ENCODE measurements around the gene PRKG1.

Gene PRKG1

DNA sequence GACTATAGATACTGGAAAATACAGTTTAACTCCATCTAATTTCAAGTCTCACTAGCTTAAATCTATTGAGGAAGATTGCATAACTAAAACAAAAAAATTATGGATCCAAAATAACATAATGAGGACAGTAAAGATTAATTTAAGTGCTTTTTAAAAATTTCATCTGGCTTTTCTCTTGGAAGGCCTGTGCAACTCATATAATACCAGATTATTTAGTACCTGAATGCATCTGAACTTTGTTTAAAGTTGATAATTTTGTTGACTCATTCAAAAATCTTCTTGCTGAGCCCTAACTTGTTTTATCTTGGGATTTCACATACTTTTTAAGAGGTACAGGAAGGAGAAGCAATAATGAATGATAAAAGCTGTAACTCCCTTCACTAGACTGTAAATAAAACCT, 478.6 kb downstream of the PRKG1 start:
- ATAC-seq (ENCODE audit: insufficient read depth, low read depth) = no peak
- Histone ChIP-seq H3K27me3 (ENCODE audit: insufficient read depth, low read length, poor library complexity) (no peaks in the 10 kb centered on the region), H3K36me3 (ENCODE audit: insufficient read depth, low read length) (no peaks in the 10 kb centered on the region), H3K79me2 (ENCODE audit: insufficient read depth, low read length) (no peaks in the 10 kb centered on the region), H3K4me2 (ENCODE audit: insufficient read depth, low read length) (no peak overlapping the region), H2AFZ (ENCODE audit: low read depth, low read length) (no peak overlapping the region), H3K4me3 (ENCODE audit: low read depth in 1 of 2, low read length in 2 of 2) (no peak overlapping the region), H3K4me1 (ENCODE audit: insufficient read depth, low read length) (no peaks in the 10 kb centered on the region), H3K27ac (ENCODE audit: low read length) (no peak overlapping the region), H4K20me1 (ENCODE audit: insufficient read depth, low read length) (no peaks in the 10 kb centered on the region), H3K9me3 (ENCODE audit: insufficient read depth, low read length, severe bottlenecking) (no peaks in the 10 kb centered on the region), H3K9ac (ENCODE audit: low read depth, low read length) (no peak overlapping the region)
- no peak for DNase-seq
- no peak for TF ChIP-seq EZH2 (IDR thresholded peaks at IDR 0.05; ENCODE audit: borderline replicate concordance, low read depth, low read length, severe bottlenecking)
- TF ChIP-seq, protein P1, sequence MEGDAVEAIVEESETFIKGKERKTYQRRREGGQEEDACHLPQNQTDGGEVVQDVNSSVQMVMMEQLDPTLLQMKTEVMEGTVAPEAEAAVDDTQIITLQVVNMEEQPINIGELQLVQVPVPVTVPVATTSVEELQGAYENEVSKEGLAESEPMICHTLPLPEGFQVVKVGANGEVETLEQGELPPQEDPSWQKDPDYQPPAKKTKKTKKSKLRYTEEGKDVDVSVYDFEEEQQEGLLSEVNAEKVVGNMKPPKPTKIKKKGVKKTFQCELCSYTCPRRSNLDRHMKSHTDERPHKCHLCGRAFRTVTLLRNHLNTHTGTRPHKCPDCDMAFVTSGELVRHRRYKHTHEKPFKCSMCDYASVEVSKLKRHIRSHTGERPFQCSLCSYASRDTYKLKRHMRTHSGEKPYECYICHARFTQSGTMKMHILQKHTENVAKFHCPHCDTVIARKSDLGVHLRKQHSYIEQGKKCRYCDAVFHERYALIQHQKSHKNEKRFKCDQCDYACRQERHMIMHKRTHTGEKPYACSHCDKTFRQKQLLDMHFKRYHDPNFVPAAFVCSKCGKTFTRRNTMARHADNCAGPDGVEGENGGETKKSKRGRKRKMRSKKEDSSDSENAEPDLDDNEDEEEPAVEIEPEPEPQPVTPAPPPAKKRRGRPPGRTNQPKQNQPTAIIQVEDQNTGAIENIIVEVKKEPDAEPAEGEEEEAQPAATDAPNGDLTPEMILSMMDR (IDR thresholded peaks at IDR 0.05; ENCODE audit: borderline replicate concordance, extremely low read depth, low read length, poor library complexity, severe bottlenecking) = no peak

DNA sequence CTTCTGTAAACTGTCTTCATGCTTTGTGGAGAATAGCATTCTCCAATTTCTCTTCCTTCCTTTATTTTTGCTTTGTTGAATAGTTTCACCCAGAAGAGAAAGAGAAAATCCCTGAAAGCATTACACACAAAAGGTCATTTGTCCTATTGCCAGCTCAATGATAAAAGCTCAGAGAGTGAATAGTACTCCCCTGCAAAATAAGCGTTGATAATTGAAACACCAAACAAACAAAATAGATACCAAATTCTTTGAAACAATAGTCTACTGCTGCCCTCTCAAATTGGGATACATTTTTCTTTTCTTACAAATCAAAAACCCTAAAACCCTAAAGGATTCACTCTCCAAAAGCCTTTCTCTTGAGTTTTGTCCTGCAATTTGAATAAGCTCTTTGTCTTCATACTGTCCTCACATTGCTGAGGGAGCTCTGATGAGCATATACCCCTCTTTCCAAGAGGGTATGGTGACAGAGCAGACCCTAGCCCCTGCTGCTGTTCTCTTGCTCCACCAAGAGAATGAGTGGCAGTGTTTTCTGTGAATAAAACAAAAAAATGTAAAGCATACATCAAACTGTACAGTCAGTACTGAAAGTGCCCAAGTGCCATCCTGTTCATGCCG, 490.7 kb downstream of the PRKG1 start:
- Histone ChIP-seq H3K4me1 (ENCODE audit: insufficient read depth, low read length) (no peaks in the 10 kb centered on the region), H3K4me2 (ENCODE audit: insufficient read depth, low read length) (no peak overlapping the region), H3K27ac (ENCODE audit: low read length) (no peak overlapping the region), H3K27me3 (ENCODE audit: insufficient read depth, low read length, poor library complexity) (no peaks in the 10 kb centered on the region), H3K4me3 (ENCODE audit: low read depth in 1 of 2, low read length in 2 of 2) (no peak overlapping the region), H2AFZ (ENCODE audit: low read depth, low read length) (no peak overlapping the region), H3K9me3 (ENCODE audit: insufficient read depth, low read length, severe bottlenecking) (no peaks in the 10 kb centered on the region), H3K9ac (ENCODE audit: low read depth, low read length) (no peak overlapping the region), H3K36me3 (ENCODE audit: insufficient read depth, low read length) (no peaks in the 10 kb centered on the region), H4K20me1 (ENCODE audit: insufficient read depth, low read length) (no peaks in the 10 kb centered on the region), H3K79me2 (ENCODE audit: insufficient read depth, low read length) (no peaks in the 10 kb centered on the region)
- TF ChIP-seq EZH2 (IDR thresholded peaks at IDR 0.05; ENCODE audit: borderline replicate concordance, low read depth, low read length, severe bottlenecking) = no peak
- TF ChIP-seq, protein P1 (IDR thresholded peaks at IDR 0.05; ENCODE audit: borderline replicate concordance, extremely low read depth, low read length, poor library complexity, severe bottlenecking) = no peak
- DNase-seq = no peak
- ATAC-seq (ENCODE audit: insufficient read depth, low read depth) = no peak

DNA sequence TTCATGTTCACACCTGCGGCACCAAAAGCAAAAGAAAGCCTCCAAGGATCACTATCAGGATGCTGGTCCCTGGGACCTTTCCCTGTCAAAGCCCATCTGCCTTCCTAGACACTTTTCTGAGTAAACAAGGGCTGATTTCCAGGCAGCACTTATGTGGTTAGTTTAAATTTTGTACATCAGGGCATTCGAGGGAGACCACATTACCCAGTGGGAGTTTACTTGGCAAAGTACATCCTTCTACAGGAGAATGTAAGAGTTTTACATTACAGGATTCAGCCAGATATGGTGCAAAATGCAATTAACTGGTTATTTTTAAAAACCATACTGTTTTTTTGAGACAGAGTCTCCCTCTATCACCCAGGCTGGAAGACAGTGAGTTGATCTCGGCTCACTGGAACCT, 493.0 kb downstream of the PRKG1 start:
- Histone ChIP-seq H3K9me3 (ENCODE audit: insufficient read depth, low read length, severe bottlenecking) (no peaks in the 10 kb centered on the region), H3K27ac (ENCODE audit: low read length) (no peak overlapping the region), H3K4me2 (ENCODE audit: insufficient read depth, low read length) (no peak overlapping the region), H3K9ac (ENCODE audit: low read depth, low read length) (no peak overlapping the region), H3K4me3 (ENCODE audit: low read depth in 1 of 2, low read length in 2 of 2) (no peak overlapping the region), H4K20me1 (ENCODE audit: insufficient read depth, low read length) (no peaks in the 10 kb centered on the region), H3K36me3 (ENCODE audit: insufficient read depth, low read length) (no peaks in the 10 kb centered on the region), H2AFZ (ENCODE audit: low read depth, low read length) (no peak overlapping the region), H3K27me3 (ENCODE audit: insufficient read depth, low read length, poor library complexity) (no peaks in the 10 kb centered on the region), H3K4me1 (ENCODE audit: insufficient read depth, low read length) (no peaks in the 10 kb centered on the region), H3K79me2 (ENCODE audit: insufficient read depth, low read length) (no peaks in the 10 kb centered on the region)
- no peak for TF ChIP-seq EZH2 (IDR thresholded peaks at IDR 0.05; ENCODE audit: borderline replicate concordance, low read depth, low read length, severe bottlenecking)
- TF ChIP-seq, protein P1 (IDR thresholded peaks at IDR 0.05; ENCODE audit: borderline replicate concordance, extremely low read depth, low read length, poor library complexity, severe bottlenecking) = no peak
- no peak; the same call in 2 of the 3 replicates for ATAC-seq (ENCODE audit: insufficient read depth, low read depth)
- DNase-seq = no peak
